D721Med (cell line): ENCODE data around the gene ACTRT2.

Experiments used
- DNase-seq: peaks from one replicate; pipeline ENCODE4 v3.0.0; 2011; ENCODE audit warnings: low spot score; ENCODE audit not compliant: insufficient read length
- FAIRE-seq: peaks from 2 replicates; lab custom pipeline; 2011; peaks lifted over from hg19 to GRCh38; lab: Jason Lieb, UNC
- TF ChIP-seq, protein P1 (sequence below): IDR thresholded peaks from 2 replicates; pipeline ENCODE4 v1.5.1; 2012; ENCODE audit warnings: mild to moderate bottlenecking, control low read depth; ENCODE audit not compliant: insufficient read depth; ENCODE audit errors: missing control alignments

Gene ACTRT2

DNA sequence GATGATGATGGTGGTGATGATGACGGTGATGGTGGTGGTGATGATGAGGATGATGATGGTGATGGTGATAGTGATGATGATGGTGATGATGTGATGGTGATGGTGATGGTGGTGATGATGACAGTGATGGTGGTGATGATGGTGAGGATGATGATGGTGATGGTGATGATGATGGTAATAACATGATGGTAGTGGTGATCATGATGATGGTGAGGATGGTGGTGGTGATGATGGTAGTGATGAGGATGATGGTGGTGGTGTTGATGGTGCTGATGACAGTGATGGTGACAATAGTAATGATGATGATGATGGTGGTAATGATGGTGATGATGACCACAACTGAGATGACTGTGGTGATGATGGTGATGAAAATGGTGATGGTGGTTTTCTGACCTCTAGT, 4.9 kb downstream of the ACTRT2 start:
- FAIRE-seq, result no peak
- DNase-seq, result no peak
- TF ChIP-seq, protein P1, sequence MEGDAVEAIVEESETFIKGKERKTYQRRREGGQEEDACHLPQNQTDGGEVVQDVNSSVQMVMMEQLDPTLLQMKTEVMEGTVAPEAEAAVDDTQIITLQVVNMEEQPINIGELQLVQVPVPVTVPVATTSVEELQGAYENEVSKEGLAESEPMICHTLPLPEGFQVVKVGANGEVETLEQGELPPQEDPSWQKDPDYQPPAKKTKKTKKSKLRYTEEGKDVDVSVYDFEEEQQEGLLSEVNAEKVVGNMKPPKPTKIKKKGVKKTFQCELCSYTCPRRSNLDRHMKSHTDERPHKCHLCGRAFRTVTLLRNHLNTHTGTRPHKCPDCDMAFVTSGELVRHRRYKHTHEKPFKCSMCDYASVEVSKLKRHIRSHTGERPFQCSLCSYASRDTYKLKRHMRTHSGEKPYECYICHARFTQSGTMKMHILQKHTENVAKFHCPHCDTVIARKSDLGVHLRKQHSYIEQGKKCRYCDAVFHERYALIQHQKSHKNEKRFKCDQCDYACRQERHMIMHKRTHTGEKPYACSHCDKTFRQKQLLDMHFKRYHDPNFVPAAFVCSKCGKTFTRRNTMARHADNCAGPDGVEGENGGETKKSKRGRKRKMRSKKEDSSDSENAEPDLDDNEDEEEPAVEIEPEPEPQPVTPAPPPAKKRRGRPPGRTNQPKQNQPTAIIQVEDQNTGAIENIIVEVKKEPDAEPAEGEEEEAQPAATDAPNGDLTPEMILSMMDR, result no peak

DNA sequence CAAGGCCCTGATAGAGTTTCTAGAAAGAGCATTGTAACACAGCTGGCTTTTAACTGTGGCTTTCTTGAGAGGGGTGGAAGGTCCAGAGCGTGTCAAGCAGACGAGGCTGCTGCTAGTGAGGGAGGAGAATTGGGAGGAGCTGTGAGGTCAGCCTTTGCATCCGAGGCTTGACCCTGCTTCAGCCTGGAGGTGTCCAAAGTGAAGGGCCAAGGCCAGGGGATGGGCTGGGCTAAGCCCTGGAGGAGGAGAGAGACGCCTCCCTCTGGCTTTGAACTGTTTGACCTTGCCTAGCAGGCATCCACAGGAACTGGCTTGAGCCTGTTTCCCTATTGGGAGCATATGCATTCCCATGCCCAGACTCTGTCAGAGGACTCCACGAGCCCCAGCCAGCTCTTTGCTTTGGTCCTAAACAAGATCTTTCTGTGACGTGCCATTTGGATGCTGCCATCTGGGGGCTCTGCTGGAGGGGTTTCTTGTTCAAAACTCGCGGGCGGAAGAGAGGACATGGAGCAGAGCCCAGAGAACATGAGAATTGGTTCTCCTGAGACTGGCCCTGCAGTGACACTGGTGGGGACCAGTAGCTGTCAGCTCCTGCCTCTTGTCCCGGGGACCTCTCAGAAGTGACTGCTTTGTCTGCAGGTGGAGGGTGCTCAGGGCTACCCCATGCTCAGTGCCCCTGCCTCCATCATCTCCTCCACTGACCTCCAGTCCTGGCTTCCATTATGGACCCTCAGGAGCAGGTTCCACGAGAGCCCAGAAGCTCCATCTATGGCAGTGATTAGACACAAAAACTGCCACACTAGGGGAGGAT, 5.5 kb downstream of the ACTRT2 start:
- TF ChIP-seq, protein P1, result no peak
- no peak for FAIRE-seq
- no peak for DNase-seq

DNA sequence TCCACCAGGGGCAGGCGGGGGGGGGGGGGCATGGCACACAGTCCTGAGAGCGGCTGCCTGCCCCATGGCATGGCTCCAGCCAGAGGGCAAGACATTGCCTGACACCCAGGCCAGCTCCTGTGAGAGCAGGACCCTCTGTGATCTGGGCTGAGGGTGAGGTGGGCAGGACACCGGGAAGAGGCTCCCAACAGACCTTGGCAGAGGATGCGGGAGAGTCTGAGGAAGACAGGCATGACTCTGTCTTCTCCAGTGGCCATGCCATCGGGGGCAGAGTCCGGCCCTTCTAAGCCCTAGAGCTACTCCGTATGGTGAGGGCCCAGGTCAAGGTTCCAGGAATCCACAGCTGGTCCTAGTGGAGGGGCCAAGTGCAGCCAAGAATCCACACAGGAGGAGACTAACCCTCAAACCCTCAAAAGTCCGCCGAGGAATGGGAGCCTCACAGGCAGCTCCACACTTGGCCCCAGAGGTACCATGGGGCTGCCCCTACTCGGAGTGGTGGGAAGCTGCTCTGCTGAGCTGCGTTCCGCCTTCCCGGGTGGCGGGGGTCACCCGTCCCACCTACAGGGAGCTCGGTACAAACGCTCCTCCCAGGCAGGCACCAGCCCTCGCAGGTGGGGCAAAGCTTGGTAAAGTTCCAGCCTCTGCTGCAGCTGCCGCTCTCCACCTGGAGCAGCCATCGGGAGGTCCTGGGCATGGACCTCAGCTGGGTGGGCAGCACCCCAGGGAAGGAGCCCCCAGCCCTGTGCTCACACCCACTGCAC, 6.5 kb downstream of the ACTRT2 start:
- FAIRE-seq (no peak), DNase-seq (no peak)
- TF ChIP-seq, protein P1, result no peak

DNA sequence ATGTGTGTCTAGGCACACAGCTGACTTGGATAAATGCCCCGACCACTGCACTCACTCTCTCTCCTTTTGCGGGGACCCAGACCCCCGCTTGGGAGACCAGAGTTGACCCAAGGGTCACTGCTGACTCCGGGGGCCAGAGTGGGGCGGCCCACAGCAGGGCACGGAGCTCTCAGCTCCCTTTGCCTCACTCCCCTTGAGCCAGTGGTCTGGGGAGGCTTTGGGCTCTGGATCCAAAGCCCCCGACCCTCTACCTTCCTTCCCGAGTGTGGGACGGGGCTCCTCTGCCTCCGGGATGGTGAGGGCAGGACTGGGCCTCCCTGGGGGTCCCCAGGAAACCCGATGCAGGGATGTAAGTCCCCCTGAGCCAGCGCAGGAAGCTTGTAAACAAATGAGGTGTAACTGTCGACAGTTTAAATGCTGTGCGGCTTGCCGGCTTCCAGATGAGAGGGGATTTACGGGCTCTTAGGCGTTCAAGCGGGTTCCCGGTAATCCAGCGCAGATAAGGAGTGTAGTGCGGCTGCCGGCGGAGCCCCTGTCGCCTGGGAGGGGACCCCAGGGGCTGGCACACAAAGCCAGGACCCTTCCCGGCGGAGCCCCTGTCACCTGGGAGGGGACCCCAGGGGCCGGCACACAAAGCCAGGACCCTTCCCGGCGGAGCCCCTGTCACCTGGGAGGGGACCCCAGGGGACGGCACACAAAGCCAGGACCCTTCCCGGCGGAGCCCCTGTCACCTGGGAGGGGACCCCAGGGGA, 7.4 kb downstream of the ACTRT2 start:
- TF ChIP-seq, protein P1, result no peak
- FAIRE-seq, result no peak
- DNase-seq, result no peak

DNA sequence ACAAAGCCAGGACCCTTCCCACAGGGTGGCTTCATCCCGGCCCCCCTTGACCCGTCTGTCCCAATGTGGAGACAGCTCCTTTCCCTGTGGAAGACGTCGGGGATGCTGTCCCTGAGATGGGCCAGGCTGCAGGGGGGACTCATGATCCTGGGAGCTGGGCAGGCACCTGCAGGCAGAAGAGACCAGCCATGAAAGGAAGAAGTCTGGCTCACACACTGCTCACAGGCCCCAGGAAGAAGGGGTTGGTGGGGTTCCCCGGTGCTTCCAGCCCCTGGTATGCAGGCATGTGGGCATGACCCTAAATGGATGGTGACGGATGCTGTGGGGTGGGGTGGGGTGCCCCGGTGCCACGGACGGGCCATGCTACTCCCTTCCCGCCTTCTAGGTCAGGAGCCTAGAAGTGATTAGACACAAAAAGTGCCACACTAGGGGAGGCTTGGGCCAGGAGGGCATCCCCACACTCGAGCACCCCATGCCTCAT, 8.3 kb downstream of the ACTRT2 start:
- TF ChIP-seq, protein P1, result no peak
- DNase-seq (no peak), FAIRE-seq (no peak)

DNA sequence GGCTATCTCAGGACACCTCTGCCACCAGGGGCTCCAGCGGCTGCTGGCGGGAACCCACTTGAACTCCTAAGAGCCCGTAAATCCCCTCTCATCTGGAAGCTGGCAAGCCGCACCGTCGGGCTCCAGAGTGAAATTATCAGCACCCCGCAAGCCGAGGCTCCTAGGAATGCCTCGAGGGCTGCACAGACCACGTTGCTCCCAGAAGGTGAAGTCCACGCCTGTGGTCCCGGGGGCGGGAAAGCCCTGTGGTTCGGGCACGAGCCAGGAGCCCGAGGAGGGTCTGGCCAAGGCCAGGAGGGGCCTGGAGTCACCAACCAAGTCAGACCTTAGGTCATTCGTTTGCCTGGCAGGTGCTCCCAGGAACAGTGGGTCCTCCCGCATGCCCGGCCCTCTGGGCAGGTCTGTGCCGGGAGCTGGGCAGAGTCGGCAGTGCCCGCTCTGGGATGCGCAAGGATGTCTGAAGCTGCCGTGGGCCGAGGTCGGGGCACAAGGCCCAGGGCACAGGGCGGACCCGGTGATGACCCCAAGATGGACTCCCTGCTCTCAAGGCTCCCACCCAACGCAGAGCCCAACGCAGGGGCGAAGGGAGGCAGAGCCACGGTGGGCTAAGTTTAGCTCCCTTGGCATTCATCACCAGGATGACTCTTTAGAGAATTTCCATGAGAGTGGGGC, 8.9 kb downstream of the ACTRT2 start:
- no peak for FAIRE-seq
- no peak for DNase-seq
- TF ChIP-seq, protein P1, result no peak
